Cortex of kidney (tissue), 1 donor: ENCODE data around the gene PDK4.
"Not testable (repeated sequence)": the region's sequence is repeated elsewhere in the genome, so short reads cannot be mapped to it uniquely, and the experiment has no call there.

Experiments used
- DNase-seq: peaks from one replicate; lab custom pipeline; 2025; lab: John Stamatoyannopoulos, UW

PDK4 gene

DNA sequence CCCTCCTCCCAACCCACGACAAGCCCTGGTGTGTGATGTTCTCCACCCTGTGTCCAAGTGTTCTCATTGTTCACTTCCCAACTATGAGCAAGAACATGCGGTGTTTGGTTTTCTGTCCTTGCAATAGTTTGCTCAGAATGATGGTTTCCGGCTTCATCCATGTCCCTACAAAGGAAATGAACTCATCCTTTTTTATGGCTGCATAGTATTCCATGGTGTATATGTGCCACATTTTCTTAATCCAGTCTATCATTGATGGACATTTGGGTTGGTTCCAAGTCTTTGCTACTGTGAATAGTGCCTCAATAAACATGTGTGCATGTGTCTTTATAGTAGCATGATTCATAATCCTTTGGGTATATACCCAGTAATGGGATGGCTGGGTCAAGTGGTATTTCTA lies 8.5 kb upstream of the PDK4 start:
- DNase-seq, result not testable (repeated sequence)

DNA sequence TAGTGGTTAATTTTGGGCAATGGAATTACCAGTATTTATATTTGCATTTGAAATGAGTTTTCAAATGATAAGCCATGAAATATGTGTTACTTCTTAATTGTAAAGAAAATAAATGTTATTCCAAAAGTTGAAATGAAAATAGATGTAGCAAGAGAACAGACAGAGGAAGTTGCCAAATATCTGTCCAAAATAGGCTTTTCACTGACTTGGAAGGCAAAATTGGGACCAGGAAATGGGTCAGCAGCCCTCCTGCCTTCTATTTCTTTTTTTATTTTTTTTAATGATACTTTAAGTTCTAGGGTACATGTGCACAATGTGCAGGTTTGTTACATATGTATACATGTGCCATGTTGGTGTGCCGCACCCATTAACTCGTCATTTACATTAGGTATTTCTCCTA lies 8.1 kb upstream of the PDK4 start:
- DNase-seq, result not testable (repeated sequence)

GRCh38 chr7:95602421-95602820 lies 6.1 kb upstream of the PDK4 start:
- no peak for DNase-seq

- no peak for DNase-seq
Measured at GRCh38 chr7:95601316-95601715, 5.0 kb upstream of the PDK4 start.

DNA sequence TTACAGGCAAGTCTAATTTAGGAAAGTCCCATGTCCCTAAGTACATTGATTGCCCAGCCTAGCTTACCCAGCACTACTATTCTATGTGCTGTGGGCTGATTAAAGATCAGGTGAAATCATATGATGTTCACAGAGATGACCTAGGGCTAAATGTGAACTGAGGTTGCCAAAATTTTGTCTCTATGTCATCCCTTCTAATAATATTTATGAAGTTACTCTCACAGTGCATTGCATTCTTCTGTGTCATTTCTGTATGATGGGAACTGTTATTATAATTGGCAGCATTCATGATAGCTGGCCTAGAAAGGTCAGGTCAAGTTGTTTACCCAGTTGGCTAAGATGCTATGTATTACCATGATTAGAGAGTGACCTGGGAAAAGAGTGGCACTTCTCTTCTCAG lies 2.8 kb upstream of the PDK4 start:
- DNase-seq, result no peak

- DNase-seq, result no peak
Measured at GRCh38 chr7:95598511-95598910, 2.2 kb upstream of the PDK4 start.

DNA sequence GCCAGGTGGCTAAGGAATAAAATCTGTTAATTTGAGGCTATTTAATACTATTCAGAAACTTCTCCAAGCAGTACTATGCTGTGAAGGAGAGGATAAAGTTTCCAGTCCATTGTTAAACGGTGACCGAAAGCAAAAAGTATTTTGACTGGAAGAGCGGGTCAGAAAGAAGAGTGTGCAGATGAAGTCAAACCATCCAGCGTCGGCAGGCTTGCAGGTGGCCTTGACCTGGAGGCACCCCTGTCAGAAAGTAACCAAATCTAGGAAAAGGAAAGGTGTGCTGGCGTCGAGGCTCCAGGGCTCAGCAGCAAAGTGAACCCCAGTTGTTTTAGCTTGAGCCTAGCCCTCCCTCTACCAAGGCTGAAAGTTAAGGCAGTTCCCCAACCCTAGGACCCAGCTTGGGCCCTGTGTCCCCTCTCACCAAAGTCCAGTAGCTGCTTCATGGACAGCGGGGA lies 544 bp downstream of the PDK4 start:
- DNase-seq, result no peak

DNA sequence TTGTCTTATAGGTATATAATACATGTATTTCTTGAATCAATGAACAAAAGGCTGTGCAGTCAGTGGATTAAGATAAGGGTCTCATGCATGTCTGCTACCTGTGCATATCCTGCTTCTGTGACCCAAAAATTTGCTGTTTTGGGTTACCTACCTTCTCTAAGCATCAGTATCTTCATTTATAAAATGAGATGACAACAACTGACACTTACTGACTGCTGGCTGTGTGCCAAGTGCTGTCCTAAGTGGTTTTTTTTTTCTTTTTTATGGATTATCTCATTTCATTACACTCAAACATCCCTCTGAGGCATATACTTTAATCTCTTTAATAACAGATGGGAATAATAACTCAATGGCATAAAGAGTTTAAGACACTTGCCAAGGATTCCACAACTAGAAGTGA lies 2.1 kb downstream of the PDK4 start:
- no peak for DNase-seq

- DNase-seq, result no peak
Measured at GRCh38 chr7:95593343-95593742, 3.0 kb downstream of the PDK4 start.

DNA sequence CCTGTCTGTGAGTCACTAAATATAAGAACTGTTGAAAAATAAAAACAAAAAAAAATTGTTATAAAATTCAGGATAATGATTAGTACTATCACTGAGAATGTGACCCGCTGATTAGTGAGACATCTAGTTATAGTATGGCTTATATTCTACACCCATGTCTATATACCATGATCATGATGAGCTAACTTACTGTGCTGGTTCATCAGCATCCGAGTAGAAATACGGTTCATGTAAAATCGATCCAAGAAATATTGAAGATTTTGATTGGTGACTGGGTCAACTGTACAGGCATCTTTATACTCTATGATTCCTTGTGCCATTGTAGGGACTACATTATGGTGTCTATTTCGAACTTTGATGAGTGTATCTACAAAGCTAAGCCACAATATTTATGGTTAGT lies 3.7 kb downstream of the PDK4 start:
- no peak for DNase-seq

GRCh38 chr7:95590387-95591248 lies 5.7 kb downstream of the PDK4 start:
- no peak for DNase-seq

GRCh38 chr7:95589766-95590165 lies 6.5 kb downstream of the PDK4 start:
- DNase-seq, result no peak

GRCh38 chr7:95589031-95589430 lies 7.3 kb downstream of the PDK4 start:
- no peak for DNase-seq

DNA sequence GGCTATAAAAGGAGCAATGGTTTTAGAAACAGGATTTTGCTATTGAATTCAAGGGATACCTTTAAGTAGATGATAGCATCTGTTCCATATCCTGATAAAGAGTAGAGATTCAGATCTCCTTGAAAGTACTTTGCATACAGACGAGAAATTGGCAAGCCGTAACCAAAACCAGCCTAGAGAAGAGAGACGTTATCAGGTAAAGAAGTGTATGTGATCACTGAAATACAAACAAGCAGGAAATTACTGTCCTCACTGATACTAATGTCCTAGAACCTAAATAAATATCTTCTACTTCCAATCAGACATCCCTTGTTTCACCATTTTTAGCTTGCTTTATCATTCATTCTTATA lies 9.4 kb downstream of the PDK4 start:
- no peak for DNase-seq

DNA sequence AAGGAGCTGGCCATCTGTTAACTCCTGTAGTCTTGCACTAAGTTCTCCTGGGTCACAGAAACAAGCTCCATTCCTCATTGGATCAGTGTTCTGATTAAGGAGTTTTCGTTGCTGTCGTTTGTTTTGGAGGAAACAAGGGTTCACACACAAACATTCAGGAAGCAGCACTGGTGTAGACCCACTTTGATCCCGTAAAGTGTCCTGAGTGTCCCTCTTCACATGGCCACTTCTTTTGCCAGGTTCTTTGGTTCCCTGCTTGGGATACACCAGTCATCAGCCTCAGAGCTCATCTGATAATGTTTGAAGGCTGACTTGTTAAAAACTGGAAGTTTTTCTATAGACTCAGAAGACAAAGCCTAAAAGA lies 10.9 kb downstream of the PDK4 start:
- no peak for DNase-seq

- DNase-seq, result no peak
Measured at GRCh38 chr7:95584769-95585425, 11.4 kb downstream of the PDK4 start.

DNA sequence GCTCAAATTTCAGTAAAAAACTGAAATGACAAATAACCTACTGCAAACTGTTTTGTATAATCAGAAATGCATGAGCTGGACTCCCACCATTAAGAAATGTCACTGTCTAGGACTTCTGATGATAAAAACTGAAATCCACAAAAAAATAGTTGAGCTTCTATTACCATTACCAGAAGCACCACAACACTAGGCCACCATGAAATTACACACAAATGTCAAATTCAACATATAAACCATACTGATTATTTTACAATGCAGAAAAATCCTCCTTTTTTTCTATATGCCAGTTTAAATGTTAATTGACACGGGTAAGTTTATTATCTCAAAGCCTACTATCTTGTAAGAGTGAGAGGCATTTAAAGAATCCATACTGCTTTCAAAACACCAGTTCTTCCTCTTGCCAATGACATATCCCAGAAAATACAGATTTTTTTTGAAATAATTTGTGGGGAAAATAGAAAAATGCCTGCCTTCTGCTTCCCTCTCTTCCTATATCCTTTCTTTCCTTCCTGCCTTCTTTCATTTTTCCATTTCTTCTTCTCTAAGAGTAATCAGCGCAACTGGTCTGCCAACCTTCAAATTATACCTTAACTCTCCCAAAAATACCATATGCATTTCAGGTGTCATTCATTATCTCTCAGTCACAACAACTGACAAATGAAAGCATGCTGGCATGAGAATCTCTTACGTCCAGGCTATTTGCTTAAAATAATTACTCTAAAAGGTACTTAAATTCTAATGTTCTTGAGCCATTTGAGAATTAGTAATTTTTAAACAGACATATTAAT lies 12.3 kb downstream of the PDK4 start:
- DNase-seq, result no peak

DNA sequence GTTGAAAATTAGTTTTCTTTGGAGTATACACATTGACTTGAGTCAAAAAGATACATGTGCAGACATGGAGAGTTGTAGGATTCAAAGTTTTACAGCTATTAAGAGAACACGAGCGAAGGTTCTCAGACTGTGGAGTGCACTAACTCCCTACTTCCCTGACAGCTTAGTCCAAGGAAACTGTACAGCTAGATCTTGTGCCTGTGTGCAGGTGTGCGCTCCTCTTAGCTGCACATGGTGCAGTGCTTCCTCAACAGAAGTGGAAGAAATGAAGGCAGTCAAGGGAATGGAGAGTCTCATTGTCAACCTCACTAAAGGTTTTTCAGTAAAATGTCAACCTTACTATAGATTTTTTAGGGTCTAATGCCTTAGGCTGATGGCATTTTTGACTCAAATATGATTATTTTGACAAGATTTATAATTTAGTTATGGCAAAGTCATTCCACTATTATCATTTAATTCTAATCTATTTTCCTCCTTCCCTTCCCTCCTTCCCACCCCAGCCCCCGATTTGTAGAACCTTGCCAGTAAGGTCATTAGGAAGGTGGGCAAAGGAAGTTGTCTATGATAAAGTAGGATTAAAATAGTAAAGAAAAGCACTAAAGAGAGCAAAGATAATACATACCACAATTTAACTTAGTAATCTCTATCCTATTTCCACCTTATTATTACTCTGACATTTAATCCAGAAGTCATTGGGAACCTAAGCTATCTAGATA lies 13.6 kb downstream of the PDK4 start:
- no peak for DNase-seq

DNA sequence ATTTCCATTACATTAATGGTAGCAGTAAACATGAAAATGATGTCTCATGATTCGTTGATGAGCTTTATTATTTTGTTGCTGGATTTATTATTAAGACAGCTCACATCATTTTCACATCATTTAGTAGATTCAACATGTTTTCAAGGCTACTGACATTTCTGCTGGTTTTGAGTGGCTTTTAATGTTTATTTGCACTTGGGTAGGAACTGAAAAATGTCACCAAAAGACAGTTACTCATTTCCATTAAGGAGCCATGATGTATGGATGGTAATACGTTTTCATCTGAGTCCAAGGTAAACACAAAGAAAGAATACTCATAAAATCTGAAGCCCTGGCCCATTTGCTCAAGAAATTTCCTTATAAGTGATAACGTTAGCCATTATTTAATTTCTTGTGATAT lies 14.8 kb downstream of the PDK4 start:
- no peak for DNase-seq

DNA sequence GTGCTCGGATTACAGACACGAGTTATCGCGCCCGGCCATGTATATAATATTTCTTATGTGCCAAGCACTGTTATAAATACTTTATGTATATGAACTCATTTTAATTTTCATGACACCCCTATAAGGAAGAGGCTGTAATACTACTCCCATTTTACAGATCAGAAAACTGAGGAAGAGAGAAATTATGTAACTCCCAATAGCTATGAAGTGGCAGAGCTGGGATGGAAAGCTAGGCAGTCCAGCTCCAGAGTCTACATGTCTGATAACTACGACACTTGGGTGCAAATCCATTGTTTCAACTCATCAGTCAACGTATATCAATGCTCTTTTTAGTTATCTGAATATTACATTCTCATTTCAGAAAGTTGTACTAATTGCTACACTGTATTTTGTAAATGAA lies 17.0 kb downstream of the PDK4 start:
- DNase-seq, result no peak

DNA sequence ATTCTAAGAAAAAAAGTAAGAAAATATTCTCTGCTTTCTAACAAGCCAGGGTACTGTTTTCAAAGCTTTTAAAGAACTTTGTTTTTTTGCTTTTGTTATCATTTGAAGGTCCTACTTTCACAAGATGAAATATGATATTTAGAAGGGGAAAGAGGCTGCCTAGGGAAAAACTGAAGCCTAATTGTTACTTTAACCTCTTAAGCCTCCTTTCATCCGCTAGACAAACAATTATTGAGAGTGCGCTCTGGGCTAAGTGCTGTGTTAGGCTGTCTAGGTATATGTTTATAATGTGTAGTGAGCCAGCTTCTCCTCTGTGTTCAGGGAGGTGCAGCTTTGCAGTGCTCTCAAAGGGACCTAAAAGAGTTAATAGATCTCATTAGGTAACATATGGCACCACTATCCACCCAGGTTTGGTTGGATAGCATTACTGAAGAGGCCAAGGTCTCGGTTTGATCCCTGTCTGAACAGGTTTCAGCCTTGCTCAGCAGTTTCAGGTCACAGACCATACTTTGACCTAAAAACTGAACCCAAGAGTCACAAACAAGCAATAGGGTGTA lies 17.9 kb downstream of the PDK4 start:
- no peak for DNase-seq

DNA sequence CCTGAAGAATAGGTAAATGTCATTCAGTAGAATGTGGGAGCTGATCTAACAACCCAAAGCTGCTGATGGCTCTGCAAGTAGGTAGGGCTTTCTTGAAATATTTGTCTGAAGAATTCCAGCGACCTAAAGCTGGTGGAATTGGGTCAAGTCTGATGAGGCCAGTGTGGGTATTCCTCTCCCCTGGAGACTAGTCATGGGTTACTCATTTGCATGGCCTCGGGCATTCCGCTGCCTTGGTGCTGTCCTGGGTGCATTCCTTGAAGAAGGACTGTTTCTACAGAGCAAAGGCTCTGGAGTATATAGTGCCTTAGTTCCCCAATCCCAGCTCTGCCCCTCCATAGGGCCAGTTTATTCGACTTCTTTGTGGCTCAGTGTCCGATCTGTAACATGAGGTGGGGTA lies 19.2 kb downstream of the PDK4 start:
- no peak for DNase-seq
